ENCODE measurements around the gene MADCAM1. TPM values are rescaled to one million over a fixed set of nuclear protein-coding genes. Genes with fewer than 3 reads are reported as not detected.

MADCAM1 gene
- total RNA-seq, 1 donor from 2014 or later: 1.2 TPM

- peak; percentile 74 for FAIRE-seq
- peak; percentile 79 to 86 for DNase-seq (ENCODE audit: low spot score in 2 of 2)
These were observed 10.6 kb upstream of the MADCAM1 start for GRCh38 chr19:485583-486236.

GRCh38 chr19:488505-489417, 7.5 kb upstream of the MADCAM1 start:
- FAIRE-seq: no peak
- DNase-seq (ENCODE audit: low spot score in 2 of 2): peak; percentile 97 to 98

GRCh38 chr19:489418-490196, 6.7 kb upstream of the MADCAM1 start:
- FAIRE-seq (no peak), DNase-seq (ENCODE audit: low spot score in 2 of 2) (peak; percentile 58 to 72)

GRCh38 chr19:491146-491741, 5.0 kb upstream of the MADCAM1 start:
- DNase-seq (ENCODE audit: low spot score in 2 of 2) (no peak), FAIRE-seq (no peak)

- DNase-seq (ENCODE audit: low spot score in 2 of 2): peak in 1 of 2 donors; percentile 50
- no peak for FAIRE-seq
These were observed 4.2 kb upstream of the MADCAM1 start for GRCh38 chr19:492091-492531.

GRCh38 chr19:493391-494170, 2.7 kb upstream of the MADCAM1 start:
- FAIRE-seq: no peak
- DNase-seq (ENCODE audit: low spot score in 2 of 2): no peak

- no peak for FAIRE-seq
- DNase-seq (ENCODE audit: low spot score in 2 of 2): no peak
These were observed 1.9 kb upstream of the MADCAM1 start for GRCh38 chr19:494171-495080.

GRCh38 chr19:495081-495401, 1.2 kb upstream of the MADCAM1 start:
- DNase-seq (ENCODE audit: low spot score in 2 of 2) (no peak), FAIRE-seq (no peak)

GRCh38 chr19:495402-496111, 729 bp upstream of the MADCAM1 start:
- FAIRE-seq: no peak

GRCh38 chr19:496986-497385, 700 bp downstream of the MADCAM1 start:
- FAIRE-seq: no peak
- no peak for DNase-seq (ENCODE audit: low spot score in 2 of 2)

More at GRCh38 chr19:495402-496111, 729 bp upstream of the MADCAM1 start:
- DNase-seq (ENCODE audit: low spot score in 2 of 2): peak in 1 of 2 donors; percentile 58

GRCh38 chr19:497491-497868, 1.2 kb downstream of the MADCAM1 start:
- DNase-seq (ENCODE audit: low spot score in 2 of 2): no peak
- FAIRE-seq: no peak

- FAIRE-seq (no peak), DNase-seq (ENCODE audit: low spot score in 2 of 2) (peak in 1 of 2 donors; percentile 43)
These were observed 1.7 kb downstream of the MADCAM1 start for GRCh38 chr19:497869-498510.

- DNase-seq (ENCODE audit: low spot score in 2 of 2): no peak
- FAIRE-seq: no peak
These were observed 2.2 kb downstream of the MADCAM1 start for GRCh38 chr19:498511-498891.

GRCh38 chr19:498977-499623, 2.8 kb downstream of the MADCAM1 start:
- FAIRE-seq: no peak
- no peak for DNase-seq (ENCODE audit: low spot score in 2 of 2)

- FAIRE-seq (no peak), DNase-seq (ENCODE audit: low spot score in 2 of 2) (no peak)
These were observed 5.4 kb downstream of the MADCAM1 start for GRCh38 chr19:501646-502045.

GRCh38 chr19:504616-505015, 8.3 kb downstream of the MADCAM1 start:
- FAIRE-seq: no peak

More at GRCh38 chr19:504616-505015, 8.3 kb downstream of the MADCAM1 start:
- DNase-seq (ENCODE audit: low spot score in 2 of 2): no peak
